ENCODE data around the gene PCDHGA7.
"Not testable (repeated sequence)": the region's sequence is repeated elsewhere in the genome, so short reads cannot be mapped to it uniquely, and the experiment has no call there.

The PCDHGA7 gene

DNA sequence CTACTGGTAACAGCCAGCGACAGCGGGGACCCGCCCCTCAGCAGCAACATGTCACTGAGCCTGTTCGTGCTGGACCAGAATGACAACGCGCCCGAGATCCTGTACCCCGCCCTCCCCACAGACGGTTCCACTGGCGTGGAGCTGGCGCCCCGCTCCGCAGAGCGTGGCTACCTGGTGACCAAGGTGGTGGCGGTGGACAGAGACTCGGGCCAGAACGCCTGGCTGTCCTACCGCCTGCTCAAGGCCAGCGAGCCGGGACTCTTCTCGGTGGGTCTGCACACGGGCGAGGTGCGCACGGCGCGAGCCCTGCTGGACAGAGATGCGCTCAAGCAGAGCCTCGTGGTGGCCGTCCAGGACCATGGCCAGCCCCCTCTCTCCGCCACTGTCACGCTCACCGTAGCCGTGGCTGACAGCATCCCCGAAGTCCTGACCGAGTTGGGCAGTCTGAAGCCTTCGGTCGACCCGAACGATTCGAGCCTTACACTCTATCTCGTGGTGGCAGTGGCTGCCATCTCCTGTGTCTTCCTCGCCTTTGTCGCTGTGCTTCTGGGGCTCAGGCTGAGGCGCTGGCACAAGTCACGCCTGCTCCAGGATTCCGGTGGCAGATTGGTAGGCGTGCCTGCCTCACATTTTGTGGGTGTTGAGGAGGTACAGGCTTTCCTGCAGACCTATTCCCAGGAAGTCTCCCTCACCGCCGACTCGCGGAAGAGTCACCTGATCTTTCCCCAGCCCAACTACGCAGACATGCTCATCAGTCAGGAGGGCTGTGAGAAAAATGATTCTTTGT, 12.1 kb downstream of the PCDHGA7 start:
- in situ Hi-C loops (cut with HindIII; ENCODE audit: low sequenced_read_pairs), result not testable (repeated sequence)

DNA sequence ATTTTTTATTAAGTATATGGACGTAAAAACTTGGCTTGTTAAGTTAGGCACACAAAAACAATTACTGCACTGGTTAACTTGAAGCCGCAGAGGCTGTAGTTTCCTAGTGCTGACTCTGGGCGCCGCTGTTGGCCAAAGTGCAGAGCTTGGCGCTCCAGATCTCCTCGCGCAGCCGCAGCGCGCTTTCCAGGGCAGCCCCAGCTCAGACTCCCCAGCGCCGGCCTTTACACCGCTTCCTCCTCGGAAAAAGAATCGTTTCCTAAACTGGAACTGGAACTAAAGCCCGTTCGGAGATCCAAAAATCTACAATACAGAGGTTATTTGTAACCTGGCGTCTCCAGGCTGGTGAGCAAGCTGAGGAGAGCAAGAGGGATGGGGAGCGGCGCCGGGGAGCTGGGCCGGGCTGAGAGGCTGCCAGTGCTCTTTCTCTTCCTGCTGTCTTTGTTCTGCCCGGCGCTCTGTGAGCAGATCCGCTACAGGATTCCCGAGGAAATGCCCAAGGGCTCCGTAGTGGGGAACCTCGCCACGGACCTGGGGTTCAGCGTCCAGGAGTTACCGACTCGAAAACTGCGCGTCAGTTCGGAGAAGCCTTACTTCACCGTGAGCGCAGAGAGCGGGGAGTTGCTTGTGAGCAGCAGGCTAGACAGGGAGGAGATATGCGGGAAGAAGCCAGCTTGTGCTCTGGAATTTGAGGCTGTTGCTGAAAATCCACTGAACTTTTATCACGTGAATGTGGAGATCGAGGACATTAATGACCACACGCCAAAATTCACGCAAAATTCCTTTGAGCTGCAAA, 15.4 kb downstream of the PCDHGA7 start, which contains the start of gene PCDHGB5:
Gene PCDHGB5 (plus strand): TSS at position 192 of the 796 bp plus-strand sequence. CDS start 181 bp downstream, at position 373.
- in situ Hi-C loops (cut with HindIII; ENCODE audit: low sequenced_read_pairs), result not testable (repeated sequence)

GRCh38 chr5:141398608-141399007, 16.1 kb downstream of the PCDHGA7 start:
- in situ Hi-C loops (cut with HindIII; ENCODE audit: low sequenced_read_pairs), result no loop called here

GRCh38 chr5:141399555-141400258, 17.2 kb downstream of the PCDHGA7 start:
- in situ Hi-C loops (cut with HindIII; ENCODE audit: low sequenced_read_pairs), result no loop called here

DNA sequence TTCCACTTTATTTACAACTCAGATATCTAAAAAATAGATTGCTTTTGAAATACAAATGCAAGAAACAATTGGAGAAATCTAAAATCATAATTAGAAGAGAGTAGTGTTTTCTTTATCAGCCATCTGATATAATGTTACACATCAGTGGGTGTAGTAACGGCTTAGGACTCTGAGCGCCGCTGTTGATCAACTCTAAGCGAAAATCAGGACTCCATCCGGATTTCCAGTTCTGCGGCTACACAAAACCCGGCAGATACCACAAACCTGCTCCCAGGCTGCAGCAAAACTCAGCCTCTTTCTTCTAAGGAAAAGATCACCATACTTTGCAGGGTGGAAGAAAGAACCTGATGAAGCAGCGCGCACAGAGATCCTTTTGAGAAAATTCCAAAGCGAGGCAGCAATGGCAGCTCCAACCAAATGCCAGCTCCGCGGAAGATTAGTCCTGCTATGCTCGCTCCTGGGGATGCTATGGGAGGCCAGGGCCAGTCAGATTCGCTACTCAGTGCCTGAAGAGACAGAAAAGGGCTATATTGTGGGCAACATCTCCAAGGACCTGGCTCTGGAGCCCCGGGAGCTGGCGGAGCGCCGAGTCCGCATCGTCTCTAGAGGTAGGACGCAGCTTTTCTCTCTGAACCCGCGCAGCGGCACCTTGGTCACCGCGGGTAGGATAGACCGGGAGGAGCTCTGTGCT, 20.2 kb downstream of the PCDHGA7 start, which contains the start of gene PCDHGA9:
Gene PCDHGA9 (plus strand): TSS at position 226 of the 691 bp plus-strand sequence. CDS start 175 bp downstream, at position 401.
- in situ Hi-C loops (cut with HindIII; ENCODE audit: low sequenced_read_pairs), result no loop called here

GRCh38 chr5:141403387-141403786, 20.8 kb downstream of the PCDHGA7 start:
- in situ Hi-C loops (cut with HindIII; ENCODE audit: low sequenced_read_pairs), result no loop called here

DNA sequence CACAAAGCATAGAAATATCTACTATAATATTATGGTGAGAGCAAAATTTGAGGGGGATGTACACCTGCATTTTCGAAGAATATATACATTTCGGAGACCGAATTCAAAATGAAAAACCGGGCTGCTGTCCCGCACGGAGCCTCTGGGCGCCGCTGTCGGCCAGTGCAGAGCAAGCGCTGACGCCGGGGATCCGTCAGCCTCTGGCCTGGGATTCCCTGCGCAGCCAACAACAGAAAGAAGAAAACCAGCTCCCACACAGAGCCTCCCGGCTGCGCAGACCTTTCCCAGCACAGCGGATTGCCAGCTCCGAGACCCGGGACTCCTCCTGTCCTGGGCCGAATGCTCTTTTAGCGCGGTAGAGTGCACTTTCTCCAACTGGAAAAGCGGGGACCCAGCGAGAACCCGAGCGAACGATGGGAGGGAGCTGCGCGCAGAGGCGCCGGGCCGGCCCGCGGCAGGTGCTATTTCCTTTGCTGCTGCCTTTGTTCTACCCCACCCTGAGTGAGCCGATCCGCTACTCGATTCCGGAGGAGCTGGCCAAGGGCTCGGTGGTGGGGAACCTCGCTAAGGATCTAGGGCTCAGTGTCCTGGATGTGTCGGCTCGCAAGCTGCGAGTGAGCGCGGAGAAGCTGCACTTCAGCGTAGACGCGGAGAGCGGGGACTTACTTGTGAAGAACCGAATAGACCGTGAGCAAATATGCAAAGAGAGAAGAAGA, 25.4 kb downstream of the PCDHGA7 start, which contains the start of gene PCDHGB6:
Gene PCDHGB6 (plus strand): TSS at position 232 of the 716 bp plus-strand sequence. CDS start 182 bp downstream, at position 414.
- in situ Hi-C loops (cut with HindIII; ENCODE audit: low sequenced_read_pairs), result not testable (repeated sequence)

GRCh38 chr5:141409598-141410306, 27.2 kb downstream of the PCDHGA7 start:
- in situ Hi-C loops (cut with HindIII; ENCODE audit: low sequenced_read_pairs), result no loop called here

GRCh38 chr5:141411575-141411974, 29.0 kb downstream of the PCDHGA7 start:
- in situ Hi-C loops (cut with HindIII; ENCODE audit: low sequenced_read_pairs), result no loop called here

DNA sequence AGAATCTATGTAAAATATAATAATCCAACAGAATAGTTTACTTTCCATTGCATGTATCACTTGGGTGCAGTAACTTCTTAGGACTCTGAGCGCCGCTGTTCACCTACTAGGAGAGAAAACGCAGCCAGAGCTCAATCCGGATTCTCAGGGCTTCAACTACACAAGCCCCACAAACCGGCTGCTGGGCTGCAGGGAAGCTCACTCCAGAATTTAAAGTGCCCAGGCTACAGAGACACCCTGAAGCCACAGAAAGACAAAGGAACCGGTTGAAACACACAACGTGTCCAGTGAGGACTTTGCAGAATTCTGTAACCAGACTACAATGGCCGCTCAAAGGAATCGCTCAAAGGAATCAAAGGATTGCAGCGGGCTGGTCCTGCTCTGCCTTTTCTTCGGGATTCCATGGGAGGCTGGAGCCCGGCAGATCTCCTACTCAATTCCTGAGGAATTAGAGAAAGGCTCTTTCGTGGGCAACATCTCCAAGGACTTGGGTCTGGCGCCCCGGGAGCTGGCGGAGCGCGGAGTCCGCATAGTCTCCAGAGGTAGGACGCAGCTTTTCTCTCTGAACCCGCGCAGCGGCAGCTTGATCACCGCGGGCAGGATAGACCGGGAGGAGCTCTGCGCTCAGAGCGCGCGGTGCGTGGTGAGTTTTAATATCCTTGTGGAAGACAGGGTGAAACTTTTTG, 30.5 kb downstream of the PCDHGA7 start, which contains the start of gene PCDHGA10:
Gene PCDHGA10 (plus strand): TSS at position 134 of the 686 bp plus-strand sequence. CDS start 189 bp downstream, at position 323.
- in situ Hi-C loops (cut with HindIII; ENCODE audit: low sequenced_read_pairs), result no loop called here

DNA sequence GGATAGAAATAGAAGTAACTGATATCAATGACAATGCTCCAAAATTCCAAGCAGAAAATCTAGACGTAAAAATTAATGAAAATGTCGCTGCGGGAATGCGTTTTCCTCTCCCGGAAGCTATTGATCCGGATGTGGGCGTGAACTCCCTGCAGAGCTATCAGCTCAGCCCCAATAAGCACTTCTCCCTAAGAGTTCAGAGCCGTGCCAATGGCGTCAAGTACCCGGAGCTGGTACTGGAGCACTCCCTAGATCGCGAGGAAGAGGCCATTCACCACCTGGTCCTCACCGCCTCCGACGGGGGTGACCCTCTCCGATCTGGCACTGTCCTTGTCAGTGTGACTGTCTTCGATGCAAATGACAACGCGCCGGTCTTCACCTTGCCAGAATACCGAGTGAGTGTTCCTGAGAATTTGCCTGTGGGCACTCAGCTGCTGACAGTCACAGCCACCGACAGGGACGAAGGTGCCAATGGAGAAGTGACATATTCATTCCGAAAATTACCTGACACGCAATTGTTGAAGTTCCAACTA, 31.1 kb downstream of the PCDHGA7 start:
- in situ Hi-C loops (cut with HindIII; ENCODE audit: low sequenced_read_pairs), result no loop called here

- in situ Hi-C loops (cut with HindIII; ENCODE audit: low sequenced_read_pairs), result not testable (repeated sequence)
Observed at GRCh38 chr5:141414548-141415274, 32.2 kb downstream of the PCDHGA7 start.

DNA sequence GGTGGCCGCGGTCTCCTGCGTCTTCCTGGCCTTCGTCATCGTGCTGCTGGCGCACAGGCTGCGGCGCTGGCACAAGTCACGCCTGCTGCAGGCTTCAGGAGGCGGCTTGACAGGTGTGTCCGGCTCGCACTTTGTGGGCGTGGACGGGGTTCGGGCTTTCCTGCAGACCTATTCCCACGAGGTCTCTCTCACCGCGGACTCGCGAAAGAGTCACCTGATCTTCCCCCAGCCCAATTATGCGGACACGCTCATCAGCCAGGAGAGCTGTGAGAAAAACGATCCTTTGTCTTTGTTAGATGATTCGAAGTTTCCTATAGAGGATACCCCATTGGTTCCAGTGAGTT, 32.7 kb downstream of the PCDHGA7 start:
- in situ Hi-C loops (cut with HindIII; ENCODE audit: low sequenced_read_pairs), result not testable (repeated sequence)

DNA sequence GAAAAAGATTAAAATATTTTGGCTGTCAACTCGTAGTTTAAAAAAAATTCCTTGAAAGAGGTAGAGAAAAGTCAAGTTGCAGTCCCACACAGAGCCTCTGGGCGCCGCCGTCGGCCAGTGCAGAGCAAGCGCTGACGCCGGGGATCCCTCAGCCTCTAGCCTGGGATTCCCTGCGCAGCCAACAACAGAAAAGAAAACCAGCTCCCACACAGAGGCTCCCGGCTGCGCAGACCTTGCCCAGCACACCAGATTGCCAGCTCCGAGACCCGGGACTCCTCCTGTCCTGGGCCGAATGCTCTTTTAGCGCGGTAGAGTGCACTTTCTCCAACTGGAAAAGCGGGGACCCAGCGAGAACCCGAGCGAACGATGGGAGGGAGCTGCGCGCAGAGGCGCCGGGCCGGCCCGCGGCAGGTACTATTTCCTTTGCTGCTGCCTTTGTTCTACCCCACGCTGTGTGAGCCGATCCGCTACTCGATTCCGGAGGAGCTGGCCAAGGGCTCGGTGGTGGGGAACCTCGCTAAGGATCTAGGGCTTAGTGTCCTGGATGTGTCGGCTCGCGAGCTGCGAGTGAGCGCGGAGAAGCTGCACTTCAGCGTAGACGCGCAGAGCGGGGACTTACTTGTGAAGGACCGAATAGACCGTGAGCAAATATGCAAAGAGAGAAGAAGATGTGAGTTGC, 35.1 kb downstream of the PCDHGA7 start, which contains the start of gene PCDHGB7:
Gene PCDHGB7 (plus strand): TSS at position 184 of the 679 bp plus-strand sequence. CDS start 183 bp downstream, at position 367.
- in situ Hi-C loops (cut with HindIII; ENCODE audit: low sequenced_read_pairs), result not testable (repeated sequence)

- in situ Hi-C loops (cut with HindIII; ENCODE audit: low sequenced_read_pairs), result no loop called here
Observed at GRCh38 chr5:141419074-141419880, 36.7 kb downstream of the PCDHGA7 start.

All from DLD1 (cell line).